ACC112 (cell line): Measurements from ENCODE around the gene ZC3H18.
A peak's percentile ranks its signal among the peaks of the same experiment; 100 is the strongest.

Source experiments
- H2AFZ ChIP-seq: fragments of 200-600 bp; sonication (generic); one replicate; pipeline ENCODE4 v1.6.0; 2017; ENCODE audit warnings: antibody characterized with exemption, low read length; ENCODE audit not compliant: unreplicated experiment
- H3K27ac ChIP-seq: fragments of 200-600 bp; sonication (generic); 2 replicates; pipeline ENCODE4 v1.5.1; 2014; ENCODE audit warnings: low read depth, mild to moderate bottlenecking, antibody characterized with exemption, low read length, moderate library complexity
- H3K27me3 ChIP-seq: fragments of 200-600 bp; sonication (generic); 2 replicates; pipeline ENCODE4 v1.6.1; 2014; ENCODE audit warnings: mild to moderate bottlenecking, antibody characterized with exemption, low read length, moderate library complexity, mixed read lengths; ENCODE audit not compliant: insufficient read depth
- H3K36me3 ChIP-seq: fragments of 200-600 bp; sonication (generic); 2 replicates; pipeline ENCODE4 v1.6.1; 2016; ENCODE audit warnings: mild to moderate bottlenecking, antibody characterized with exemption, low read length, moderate library complexity, mixed read lengths; ENCODE audit not compliant: insufficient read depth
- H3K4me1 ChIP-seq: fragments of 200-600 bp; sonication (generic); one replicate; pipeline ENCODE4 v1.6.1; 2016; ENCODE audit warnings: low read length, mixed read lengths; ENCODE audit not compliant: insufficient read depth, unreplicated experiment, control insufficient read depth
- H3K4me3 ChIP-seq: fragments of 200-600 bp; sonication (generic); 2 replicates; pipeline ENCODE4 v1.5.1; 2014; ENCODE audit warnings: mild to moderate bottlenecking, low read depth, low read length
- H3K79me2 ChIP-seq: fragments of 200-600 bp; sonication (generic); one replicate; pipeline ENCODE4 v1.6.0; 2016; ENCODE audit warnings: low read length; ENCODE audit not compliant: control insufficient read depth, unreplicated experiment, insufficient read depth

The ZC3H18 gene

GRCh38 chr16:88552815-88553214 lies 17.4 kb upstream of the ZC3H18 start:
- no peaks in the 10 kb centered on the region for H3K36me3 ChIP-seq
- no peak overlapping the region for H2AFZ ChIP-seq
- no peaks in the 10 kb centered on the region for H3K79me2 ChIP-seq
- H3K4me3 ChIP-seq, result no peak overlapping the region
- peaks cover 3% of the 10 kb centered on the region for H3K4me1 ChIP-seq
- H3K27me3 ChIP-seq, result peaks cover 7% of the 10 kb centered on the region; the same call in 1 of the 2 replicates
- H3K27ac ChIP-seq, result no peak overlapping the region

- Histone ChIP-seq H3K27ac (no peak overlapping the region), H3K36me3 (no peaks in the 10 kb centered on the region), H3K79me2 (no peaks in the 10 kb centered on the region), H3K4me3 (no peak overlapping the region), H3K4me1 (peaks cover 3% of the 10 kb centered on the region), H3K27me3 (peaks cover 7% of the 10 kb centered on the region; the same call in 1 of the 2 replicates), H2AFZ (no peak overlapping the region)
Measured at GRCh38 chr16:88553739-88554138, 16.5 kb upstream of the ZC3H18 start.

GRCh38 chr16:88554711-88555264 lies 15.4 kb upstream of the ZC3H18 start:
- Histone ChIP-seq H3K36me3 (no peaks in the 10 kb centered on the region), H2AFZ (no peak overlapping the region), H3K27ac (no peak overlapping the region), H3K27me3 (peaks cover 7% of the 10 kb centered on the region; the same call in 1 of the 2 replicates), H3K79me2 (no peaks in the 10 kb centered on the region), H3K4me3 (no peak overlapping the region), H3K4me1 (peaks cover 3% of the 10 kb centered on the region)

GRCh38 chr16:88556294-88556988 lies 13.8 kb upstream of the ZC3H18 start:
- no peak overlapping the region for H3K27ac ChIP-seq
- H3K4me3 ChIP-seq, result no peak overlapping the region
- no peaks in the 10 kb centered on the region for H3K4me1 ChIP-seq
- no peaks in the 10 kb centered on the region for H3K79me2 ChIP-seq
- peaks cover 7% of the 10 kb centered on the region; the same call in 1 of the 2 replicates for H3K27me3 ChIP-seq
- no peaks in the 10 kb centered on the region for H3K36me3 ChIP-seq
- H2AFZ ChIP-seq, result no peak overlapping the region

GRCh38 chr16:88558457-88559442 lies 11.5 kb upstream of the ZC3H18 start:
- H3K27me3 ChIP-seq, result peaks cover 7% of the 10 kb centered on the region; the same call in 1 of the 2 replicates
- H3K4me3 ChIP-seq, result no peak overlapping the region
- H3K27ac ChIP-seq, result no peak overlapping the region
- no peak overlapping the region for H2AFZ ChIP-seq
- no peaks in the 10 kb centered on the region for H3K79me2 ChIP-seq
- H3K4me1 ChIP-seq, result peaks cover 3% of the 10 kb centered on the region
- no peaks in the 10 kb centered on the region for H3K36me3 ChIP-seq

GRCh38 chr16:88560714-88561484 lies 9.3 kb upstream of the ZC3H18 start:
- no peak overlapping the region for H3K4me3 ChIP-seq
- 0 out of 2 replicates have a peak, but pooled peaks cover 7% of the 10 kb centered on the region for H3K27me3 ChIP-seq
- no peaks in the 10 kb centered on the region for H3K79me2 ChIP-seq
- no peak overlapping the region for H3K27ac ChIP-seq
- H3K36me3 ChIP-seq, result no peaks in the 10 kb centered on the region
- H2AFZ ChIP-seq, result no peak overlapping the region
- peaks cover 4% of the 10 kb centered on the region for H3K4me1 ChIP-seq

GRCh38 chr16:88561485-88562359 lies 8.5 kb upstream of the ZC3H18 start:
- peak overlapping the region; percentile 74 for H3K4me3 ChIP-seq
- H3K27me3 ChIP-seq, result 0 out of 2 replicates have a peak, but pooled peaks cover 7% of the 10 kb centered on the region
- no peaks in the 10 kb centered on the region for H3K36me3 ChIP-seq
- peak overlapping the region; percentile 28 for H2AFZ ChIP-seq
- no peak overlapping the region for H3K27ac ChIP-seq
- no peaks in the 10 kb centered on the region for H3K79me2 ChIP-seq
- peaks cover 12% of the 10 kb centered on the region for H3K4me1 ChIP-seq

- H3K4me1 ChIP-seq, result peaks cover 17% of the 10 kb centered on the region
- H3K79me2 ChIP-seq, result peaks cover 19% of the 10 kb centered on the region
- no peak overlapping the region for H3K4me3 ChIP-seq
- no peaks in the 10 kb centered on the region for H3K27me3 ChIP-seq
- H2AFZ ChIP-seq, result no peak overlapping the region
- no peak overlapping the region for H3K27ac ChIP-seq
- no peaks in the 10 kb centered on the region for H3K36me3 ChIP-seq
Measured at GRCh38 chr16:88566158-88566557, 4.0 kb upstream of the ZC3H18 start.

GRCh38 chr16:88568710-88569613 lies 1.2 kb upstream of the ZC3H18 start:
- Histone ChIP-seq H3K27ac (peak overlapping the region; percentile 41; the same call in 1 of the 2 replicates), H3K4me3 (peak overlapping the region; percentile 87), H3K27me3 (no peaks in the 10 kb centered on the region), H3K79me2 (peaks cover 47% of the 10 kb centered on the region), H3K4me1 (peaks cover 23% of the 10 kb centered on the region), H2AFZ (peak overlapping the region; percentile 74), H3K36me3 (no peaks in the 10 kb centered on the region)
